ENCODE data around the gene ATP1A2.

ATP1A2 gene

DNA sequence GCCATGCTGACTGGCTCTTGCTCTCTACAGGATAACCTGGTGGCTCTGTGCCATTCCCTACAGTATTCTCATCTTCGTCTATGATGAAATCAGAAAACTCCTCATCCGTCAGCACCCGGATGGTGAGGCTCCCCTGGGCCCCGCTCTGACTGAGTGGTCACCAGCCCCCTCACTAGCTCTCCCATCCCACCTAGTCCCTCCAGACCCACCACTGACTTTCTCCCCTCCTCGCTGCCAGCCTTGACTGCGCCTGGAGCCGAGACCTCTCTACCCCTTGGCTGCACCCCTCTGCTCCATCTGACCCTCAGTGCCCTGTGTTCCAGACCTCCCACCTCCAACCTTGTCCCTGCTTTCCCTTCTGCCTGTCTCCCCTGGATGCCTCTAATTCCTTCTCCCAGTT lies 70.7 kb downstream of the ATP1A2 start:
- DNase-seq: no peak

DNA sequence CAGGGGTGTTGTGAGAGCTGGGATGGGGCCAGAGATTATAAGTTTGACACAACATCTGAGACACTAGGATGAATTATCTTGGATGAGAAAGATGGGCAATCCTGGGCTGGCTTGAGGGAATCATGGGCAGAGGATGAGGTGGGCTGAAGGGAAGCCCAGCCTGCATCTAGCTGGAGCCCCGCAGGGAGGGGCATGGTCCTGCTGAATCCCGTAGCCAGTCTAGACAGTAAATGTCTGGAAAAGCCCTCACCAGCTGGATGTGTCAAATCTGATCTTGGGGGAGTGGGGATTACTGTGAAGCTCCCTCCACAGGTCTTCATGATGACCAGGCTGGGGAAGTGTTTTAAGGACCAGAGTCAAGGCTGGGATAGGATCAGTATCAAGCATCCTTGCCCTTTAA lies 71.2 kb downstream of the ATP1A2 start:
- DNase-seq: no peak

DNA sequence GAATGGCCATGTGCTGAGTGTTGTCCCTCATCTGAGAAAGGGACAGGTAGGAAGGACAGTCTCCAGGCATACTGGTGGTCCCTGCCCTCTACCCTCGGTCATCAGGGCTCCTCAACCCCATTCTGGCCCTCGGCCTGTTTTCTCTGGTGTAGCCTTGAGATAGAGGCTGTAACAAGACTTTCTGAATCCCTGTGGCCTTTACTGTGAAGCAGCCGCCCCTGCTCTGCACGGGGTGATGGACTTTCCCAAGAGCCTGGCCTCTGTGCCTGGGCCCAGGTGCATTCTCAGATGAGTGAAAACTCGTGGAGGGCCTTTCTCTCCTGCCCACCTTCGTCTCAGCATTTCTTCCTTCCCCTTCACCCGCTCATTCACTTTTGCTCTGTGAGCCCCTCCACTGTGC lies 71.8 kb downstream of the ATP1A2 start:
- DNase-seq: no peak

DNA sequence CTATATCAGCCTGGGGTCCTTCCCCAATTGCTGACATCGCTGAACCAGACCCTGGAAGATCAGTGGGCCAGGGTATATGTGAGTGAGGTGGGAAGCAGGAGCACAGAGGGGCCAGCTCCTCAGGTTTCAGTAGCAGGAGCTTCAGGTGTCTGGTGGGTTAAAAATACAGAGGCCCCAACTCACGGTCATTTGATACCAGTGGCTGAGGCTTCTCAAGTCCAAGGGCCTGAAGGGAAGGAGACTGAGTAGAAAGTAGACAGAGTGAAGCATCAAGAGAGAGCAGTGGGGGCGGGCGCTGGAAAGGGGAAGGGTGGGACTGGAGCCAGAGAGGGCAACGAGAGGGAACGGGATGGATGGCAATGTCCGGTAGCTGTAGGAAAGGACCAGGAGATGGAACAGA lies 72.8 kb downstream of the ATP1A2 start:
- DNase-seq: no peak

DNA sequence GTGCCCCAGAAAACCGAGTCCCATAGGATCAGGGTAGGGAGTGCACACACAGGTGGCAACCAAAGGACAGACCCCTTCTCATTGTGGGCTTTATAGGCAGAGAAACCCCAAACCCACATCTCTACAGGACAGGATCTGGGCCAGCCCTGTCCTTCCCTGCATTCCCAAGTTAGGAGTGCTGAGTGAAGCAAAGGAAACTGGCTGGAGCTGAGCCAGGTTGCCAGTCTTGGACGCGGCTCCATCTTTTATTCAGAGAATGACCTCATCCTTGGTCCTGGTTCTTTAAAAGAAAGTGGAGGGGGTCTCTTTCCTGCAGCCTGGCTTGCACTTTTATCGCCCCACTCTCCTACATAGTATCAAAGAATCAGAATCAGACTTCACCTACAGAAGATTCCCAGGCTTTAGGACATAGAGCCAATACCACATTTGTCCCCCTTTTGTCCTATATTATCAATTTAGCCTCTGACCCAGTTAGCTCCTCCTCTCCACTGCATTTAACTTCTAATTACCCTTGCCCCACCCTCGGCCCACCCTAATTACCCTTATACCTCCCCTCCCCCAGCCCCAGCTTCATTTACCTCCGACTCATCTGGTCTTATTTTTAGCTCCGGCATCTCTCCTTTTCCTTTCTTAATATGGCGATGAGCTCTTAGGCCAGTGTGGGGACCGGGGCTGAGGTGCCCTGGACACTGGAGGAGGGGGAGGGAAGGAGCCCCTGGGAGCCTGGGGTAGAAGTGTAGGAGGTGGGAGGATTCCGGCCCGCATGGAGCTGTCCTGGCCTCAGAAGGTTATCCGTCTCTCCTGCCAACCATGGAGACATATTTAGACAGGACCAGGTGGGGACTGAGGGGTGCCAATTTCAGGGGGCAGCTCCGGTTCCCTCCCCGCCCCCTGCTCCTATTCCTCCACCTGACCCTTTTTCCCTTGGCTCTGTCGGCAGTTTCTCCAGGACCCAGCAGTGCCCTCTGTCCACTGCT lies 74.4 kb downstream of the ATP1A2 start, which contains the start of gene CASQ1:
TSS of gene CASQ1 (plus strand) at position 927 of the 977 bp plus-strand sequence. CDS start 177 bp downstream, outside the sequence.
- no peak for DNase-seq

DNA sequence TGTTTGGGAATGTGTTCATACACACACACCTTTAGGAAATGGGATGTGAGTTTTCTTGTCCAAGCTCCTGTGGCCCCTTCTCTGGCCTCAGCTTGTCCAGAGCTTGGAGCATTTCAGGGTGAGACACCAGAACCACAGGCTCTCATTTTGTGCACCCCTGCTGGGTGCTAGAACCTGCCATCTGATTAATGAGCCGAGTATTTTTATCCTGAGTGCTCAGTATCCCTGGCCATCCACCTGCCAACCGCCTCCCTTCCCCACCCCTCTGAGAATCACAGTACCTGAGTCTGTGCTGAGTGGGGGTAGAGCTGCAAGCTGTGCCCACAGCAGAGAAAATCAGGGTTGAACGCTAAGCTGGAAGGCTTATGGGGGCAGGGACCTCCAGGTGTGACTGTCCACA lies 76.2 kb downstream of the ATP1A2 start:
- DNase-seq: no peak

DNA sequence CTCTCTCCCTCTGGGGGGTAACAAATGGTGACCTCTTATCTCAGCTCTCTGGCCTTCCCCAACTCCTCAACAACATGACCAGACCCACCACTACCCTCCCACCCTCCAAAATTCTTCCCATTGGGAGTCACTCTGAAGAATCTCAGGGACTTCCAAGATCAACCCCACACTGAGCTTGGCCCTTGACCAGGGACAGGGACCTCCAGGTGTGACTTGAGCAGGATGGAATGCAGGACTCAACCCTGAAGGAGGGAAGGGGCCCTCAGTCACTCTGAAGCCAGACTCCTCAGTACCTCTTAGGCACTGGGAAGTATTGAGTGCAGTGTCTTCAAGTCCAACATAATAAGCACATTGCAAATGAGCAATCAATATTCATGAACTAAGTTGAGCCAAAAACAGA lies 76.7 kb downstream of the ATP1A2 start:
- DNase-seq: no peak
